Measurements from ENCODE around the gene AFF3.

AFF3 gene

GRCh38 chr2:99921903-99922302, 220.5 kb downstream of the AFF3 start:
- DNase-seq, result no peak

GRCh38 chr2:99918389-99918788, 224.0 kb downstream of the AFF3 start:
- no peak for DNase-seq

DNA sequence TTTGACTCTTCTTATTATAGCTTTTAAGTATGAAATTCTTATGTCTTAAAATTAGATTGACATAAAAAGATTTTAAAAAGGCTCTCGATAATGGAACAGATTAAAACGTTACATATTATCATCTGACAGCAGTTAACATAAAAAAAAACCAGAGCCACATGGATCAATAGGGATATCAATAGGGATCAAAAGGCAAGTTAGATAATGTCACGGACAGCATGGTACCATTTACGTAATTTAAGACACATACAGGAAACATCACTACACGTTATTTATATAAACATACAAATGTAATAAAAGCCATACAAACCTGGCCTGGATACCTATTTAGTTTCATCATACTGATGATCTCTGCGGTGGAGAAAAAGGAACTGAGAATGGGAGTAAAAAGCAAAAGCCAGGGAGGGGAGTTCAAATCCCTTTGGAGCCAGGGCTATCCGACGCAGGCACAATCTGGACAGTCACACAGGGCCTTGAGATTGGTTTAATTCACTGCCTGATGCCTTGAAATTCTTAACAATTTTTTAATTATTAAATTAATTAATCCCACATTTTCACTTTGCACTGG, 227.2 kb downstream of the AFF3 start:
- DNase-seq, result no peak

GRCh38 chr2:99911736-99912135, 230.7 kb downstream of the AFF3 start:
- no peak for DNase-seq

GRCh38 chr2:99910902-99911301, 231.5 kb downstream of the AFF3 start:
- no peak for DNase-seq

GRCh38 chr2:99905636-99906035, 236.8 kb downstream of the AFF3 start:
- DNase-seq, result no peak

DNA sequence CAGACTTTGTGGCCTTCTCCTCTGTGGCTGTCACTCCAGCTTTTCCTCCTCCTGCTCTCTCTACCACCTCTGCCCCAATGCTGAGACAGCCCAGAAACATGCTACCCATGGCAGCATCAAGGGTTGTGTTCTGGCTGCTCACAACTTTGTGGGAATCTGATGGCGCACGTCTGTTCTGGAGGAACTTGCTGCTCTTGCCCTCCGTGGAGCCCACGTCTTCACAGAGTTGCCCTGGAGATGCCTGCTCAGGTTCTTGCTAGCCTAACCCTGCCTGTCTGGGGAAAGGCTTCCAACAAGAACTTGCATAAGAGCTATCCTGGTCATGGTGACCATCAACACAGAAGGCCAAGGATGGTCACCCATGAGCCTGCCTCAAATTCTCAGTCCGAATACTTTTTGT, 237.4 kb downstream of the AFF3 start:
- DNase-seq, result no peak

DNA sequence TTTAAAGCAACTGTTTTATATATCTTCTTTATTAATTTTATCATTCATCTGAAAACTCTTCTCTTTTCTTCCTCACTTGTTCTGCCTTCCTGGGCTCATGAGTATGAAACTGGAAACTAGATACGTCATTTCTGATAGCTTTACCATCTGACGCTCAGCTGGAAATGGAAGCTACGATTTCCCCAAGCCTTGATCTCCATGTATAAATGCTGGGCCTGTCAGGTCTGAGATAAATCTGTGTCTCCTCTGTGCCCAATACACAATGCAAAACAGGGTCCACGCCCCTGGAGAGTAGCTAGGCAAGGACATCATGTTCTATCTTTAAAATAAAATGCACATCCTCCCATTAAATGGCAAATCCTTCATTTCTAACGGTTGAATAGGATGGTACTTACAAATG, 238.4 kb downstream of the AFF3 start:
- DNase-seq, result no peak

GRCh38 chr2:99900556-99900955, 241.8 kb downstream of the AFF3 start:
- DNase-seq, result no peak

- DNase-seq, result no peak
These were observed 242.5 kb downstream of the AFF3 start for GRCh38 chr2:99899882-99900281.

DNA sequence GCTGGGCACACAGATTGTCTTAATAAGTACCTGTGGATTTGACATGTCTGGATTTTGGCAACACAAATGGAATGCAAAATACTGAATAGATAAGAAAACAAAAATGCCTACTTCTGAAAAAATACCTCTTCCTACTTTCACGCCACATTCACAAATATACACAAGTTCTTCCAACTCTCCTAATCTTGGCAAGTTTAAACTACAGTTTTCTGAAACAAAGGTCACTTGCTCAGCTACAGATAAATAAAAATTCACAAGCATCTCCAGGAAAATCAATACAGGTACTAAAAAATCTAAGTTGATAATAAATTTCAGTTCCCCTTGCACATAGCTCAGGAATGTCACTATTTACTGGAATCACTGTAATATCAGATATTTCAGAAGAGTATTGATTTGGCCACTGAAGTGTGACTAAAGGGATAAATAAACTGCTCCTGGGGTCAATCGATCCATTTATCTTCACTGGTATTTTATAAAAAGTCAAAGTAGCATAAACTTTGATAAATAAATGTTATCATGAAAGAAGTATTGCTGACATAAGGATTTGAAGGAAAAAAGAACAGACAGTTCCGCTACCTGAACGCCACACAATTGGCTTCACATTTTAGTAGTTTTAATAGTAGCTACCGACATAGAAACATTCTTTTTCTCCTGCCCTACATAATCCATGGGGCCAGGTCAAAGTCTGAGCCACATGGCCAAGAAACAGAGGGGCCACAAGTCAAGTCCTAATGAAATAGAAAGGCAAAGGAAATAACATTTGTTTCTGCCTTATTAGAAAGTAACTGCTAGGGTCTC, 243.1 kb downstream of the AFF3 start:
- no peak for DNase-seq

GRCh38 chr2:99898336-99899048, 243.9 kb downstream of the AFF3 start:
- DNase-seq, result no peak

GRCh38 chr2:99891428-99891780, 251.0 kb downstream of the AFF3 start:
- no peak for DNase-seq

DNA sequence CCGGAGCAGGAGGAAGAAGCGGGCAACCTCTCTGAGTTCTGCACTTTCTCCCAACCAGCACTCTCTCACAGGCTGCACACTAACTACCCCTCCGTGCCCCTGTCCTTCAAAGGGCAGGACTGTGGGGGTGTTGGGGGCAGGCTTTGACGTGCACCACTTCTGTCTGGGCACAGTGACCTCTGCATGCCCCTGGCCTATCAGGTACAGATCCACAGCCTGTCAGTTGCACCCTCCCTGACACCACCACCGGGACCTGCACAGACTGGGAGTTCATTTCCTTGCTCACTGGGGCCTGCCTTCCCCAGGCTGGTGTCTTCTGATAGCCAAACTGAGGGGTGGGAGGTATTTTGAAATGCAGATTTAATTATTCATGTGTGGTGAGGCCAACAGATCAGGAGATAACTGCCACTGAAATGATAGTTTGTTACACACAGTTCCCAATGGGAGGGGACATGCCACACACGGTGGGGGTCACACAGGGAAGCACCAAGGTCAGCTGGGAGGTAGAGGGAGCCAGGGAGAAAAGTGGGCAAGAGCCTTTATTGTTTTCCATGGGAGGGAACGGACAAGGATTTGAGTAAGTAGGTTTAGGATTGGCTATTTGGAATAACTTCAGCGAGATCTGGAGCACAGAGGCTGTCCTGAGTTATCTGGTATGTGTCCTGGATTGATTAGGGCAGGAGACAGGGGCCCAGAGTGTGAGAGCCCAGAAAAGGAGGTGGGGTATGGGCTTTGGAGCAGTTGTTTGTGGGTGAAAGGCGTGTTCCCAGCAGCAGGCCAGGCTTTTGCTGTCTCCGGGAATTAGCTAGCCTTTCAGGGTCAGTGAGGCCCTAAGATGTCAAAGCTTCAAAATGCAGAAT, 251.6 kb downstream of the AFF3 start:
- no peak for DNase-seq

DNA sequence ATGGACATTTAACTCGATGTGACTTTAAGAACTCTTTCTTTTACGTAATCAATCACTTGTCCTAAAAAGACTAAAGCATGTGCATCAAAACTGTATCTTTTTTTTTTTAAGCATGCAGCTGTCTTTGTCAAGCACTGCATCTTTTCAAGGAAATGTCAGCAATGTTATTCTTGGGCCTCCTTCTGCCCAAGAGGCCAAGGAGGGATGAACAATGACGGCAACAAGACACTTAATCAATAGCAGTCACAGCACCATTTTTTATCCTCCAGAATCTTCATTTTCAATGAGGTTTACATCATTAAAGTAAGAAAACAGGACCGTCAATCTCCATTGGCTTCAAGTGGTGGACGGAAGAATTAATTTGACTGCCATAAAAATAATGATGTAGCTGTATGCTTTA, 253.8 kb downstream of the AFF3 start:
- no peak for DNase-seq

- no peak for DNase-seq
These were observed 256.0 kb downstream of the AFF3 start for GRCh38 chr2:99886418-99886817.

DNA sequence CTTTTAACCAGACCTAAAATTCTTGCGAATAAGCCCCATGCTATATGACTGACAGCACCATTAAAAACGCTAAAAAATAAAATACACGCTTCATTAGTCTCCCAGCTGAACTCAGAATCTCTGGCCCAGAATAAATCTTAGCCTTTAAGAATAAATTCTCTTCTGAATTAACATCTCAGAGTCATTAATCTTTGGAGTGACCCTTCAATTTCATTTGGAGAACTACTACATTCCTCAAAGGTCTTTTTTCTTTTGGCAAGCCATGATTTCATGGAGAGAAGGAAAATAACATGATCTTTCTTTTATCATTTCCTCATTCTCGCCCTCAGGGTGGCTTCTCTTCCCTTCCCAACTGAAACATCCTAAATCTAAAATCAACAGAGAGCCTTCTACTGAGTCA, 259.0 kb downstream of the AFF3 start:
- DNase-seq, result no peak

- DNase-seq, result no peak
These were observed 260.3 kb downstream of the AFF3 start for GRCh38 chr2:99881901-99882591.

DNA sequence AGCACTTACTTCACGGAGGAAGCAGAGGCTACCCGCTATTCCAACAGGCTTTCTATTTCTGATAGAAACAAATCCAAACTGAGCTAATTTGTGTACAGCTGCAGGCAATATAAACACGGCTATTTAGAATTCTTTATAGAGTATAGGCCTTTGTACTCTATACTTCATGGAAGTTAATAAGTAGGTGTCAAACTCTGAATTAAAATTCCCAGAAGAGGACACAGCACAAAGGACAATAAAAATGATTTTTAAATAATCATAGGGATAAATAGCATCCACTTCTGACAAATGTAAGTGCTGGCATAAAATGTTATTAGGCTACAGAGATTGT, 261.5 kb downstream of the AFF3 start:
- DNase-seq, result no peak

GRCh38 chr2:99880148-99880963, 262.0 kb downstream of the AFF3 start:
- no peak for DNase-seq

- DNase-seq, result no peak
These were observed 262.9 kb downstream of the AFF3 start for GRCh38 chr2:99879481-99879880.
